ENCODE data around the gene SIX3. TPM values are rescaled to one million over a fixed set of nuclear protein-coding genes. Genes with fewer than 3 reads are reported as not detected.

Gene SIX3
- total RNA-seq, 2 donors from 2014 or later, result not detected

DNA sequence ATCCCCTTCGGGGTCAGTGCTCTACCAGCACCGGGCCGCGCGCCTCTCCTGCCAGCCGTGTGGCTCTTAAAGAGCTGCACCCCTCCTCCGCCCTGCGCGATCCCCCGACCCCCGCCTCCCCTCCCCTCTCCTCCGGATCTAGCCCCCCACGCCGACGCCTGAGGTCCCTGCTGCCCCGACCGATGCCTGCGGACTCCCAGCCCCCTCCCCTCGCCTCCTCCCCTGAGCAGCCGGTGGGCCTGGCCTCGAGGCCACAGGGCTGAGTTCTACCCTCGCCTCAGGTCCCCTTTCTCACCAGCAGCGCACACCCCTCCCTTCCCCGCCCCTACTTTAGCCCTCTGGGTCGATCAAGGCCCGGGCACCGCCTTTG is 5.8 kb upstream of the SIX3 start:
- Mint-ChIP-seq H3K9me3 (no peaks in the 10 kb centered on the region), H3K4me1 (peaks cover 6% of the 10 kb centered on the region), H3K27me3 (peaks cover 54% of the 10 kb centered on the region), H3K4me3 (no peak overlapping the region), H3K27ac (no peak overlapping the region), H3K36me3 (ENCODE audit: low read depth) (no peaks in the 10 kb centered on the region)
- no peak for ATAC-seq (replicated peaks)

DNA sequence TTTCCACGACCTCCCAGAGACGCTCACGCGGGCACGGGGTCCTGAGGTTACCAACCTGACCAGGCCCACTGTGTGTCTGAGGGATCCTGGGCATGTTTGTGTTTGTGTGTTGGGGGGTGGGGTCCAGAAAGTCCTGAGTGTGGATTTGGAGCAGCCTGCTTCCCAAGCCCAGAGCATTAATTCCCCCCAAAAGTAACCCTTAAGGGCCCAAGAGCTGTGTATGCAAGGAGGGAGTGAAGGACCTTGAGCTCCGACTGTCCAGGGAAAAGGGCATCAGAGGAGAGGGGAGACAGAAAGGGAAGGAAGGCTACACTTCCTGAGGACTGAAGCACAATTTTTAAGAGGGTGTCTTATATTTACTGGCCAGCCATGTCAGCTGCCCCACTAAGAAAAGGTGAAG is 5.2 kb upstream of the SIX3 start:
- no peak for ATAC-seq (replicated peaks)
- Mint-ChIP-seq H3K9me3 (no peaks in the 10 kb centered on the region), H3K27me3 (peaks cover 54% of the 10 kb centered on the region), H3K27ac (no peak overlapping the region), H3K36me3 (ENCODE audit: low read depth) (no peaks in the 10 kb centered on the region), H3K4me3 (peak overlapping the region; percentile 1), H3K4me1 (peaks cover 6% of the 10 kb centered on the region)

DNA sequence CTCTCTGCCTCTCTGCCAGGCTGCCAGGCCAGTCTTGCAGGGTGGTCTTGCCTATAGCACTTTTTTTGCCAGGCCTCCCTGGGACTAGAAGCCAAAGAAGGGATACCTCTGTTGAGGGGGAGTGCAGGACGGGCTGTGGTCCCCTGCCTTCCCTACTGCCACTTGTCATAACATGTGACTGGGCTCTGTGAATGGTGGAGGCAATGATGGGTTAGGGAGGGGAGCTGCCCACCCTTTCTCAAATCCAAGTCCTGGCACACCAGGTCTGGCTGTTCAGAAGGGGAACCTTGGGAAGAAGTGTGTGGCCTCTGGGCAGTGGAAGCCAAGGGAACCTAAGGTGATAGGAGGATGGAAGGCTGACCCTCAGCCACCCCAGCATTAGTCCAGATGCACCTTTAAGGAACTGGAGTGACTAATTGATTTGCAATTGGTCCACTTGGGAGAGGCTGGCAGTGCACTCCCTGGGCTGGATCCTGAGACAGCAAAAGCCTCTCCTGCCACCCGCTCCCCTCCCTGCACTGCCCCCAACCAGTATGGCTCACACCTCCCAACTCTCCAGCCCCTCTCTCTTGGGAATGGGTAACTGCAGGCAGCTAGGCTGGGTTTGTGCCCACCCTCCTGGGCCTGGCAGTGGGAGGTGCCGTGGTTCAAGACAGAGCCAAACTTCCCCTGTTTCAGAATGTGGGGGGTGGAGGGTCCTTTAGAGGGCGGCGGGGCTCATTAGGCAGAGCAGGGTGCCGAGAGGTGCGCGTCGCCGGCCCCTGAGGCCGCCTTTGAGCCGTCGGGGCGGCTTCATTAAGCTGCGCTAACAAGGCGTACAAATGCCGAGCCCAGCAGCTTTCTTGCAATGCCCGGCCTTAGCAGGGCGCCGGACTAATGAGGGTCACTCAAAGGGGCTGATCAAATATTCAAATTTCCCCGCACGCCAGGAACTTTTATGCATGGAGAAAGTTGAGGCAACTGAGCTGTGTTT is 4.5 kb upstream of the SIX3 start:
- H3K27me3 Mint-ChIP-seq, result peaks cover 56% of the 10 kb centered on the region
- H3K9me3 Mint-ChIP-seq, result no peaks in the 10 kb centered on the region
- H3K4me1 Mint-ChIP-seq, result peaks cover 12% of the 10 kb centered on the region
- no peak overlapping the region for H3K27ac Mint-ChIP-seq
- ATAC-seq (replicated peaks), result no peak
- peak overlapping the region; percentile 1 for H3K4me3 Mint-ChIP-seq
- no peaks in the 10 kb centered on the region for H3K36me3 Mint-ChIP-seq (ENCODE audit: low read depth)

DNA sequence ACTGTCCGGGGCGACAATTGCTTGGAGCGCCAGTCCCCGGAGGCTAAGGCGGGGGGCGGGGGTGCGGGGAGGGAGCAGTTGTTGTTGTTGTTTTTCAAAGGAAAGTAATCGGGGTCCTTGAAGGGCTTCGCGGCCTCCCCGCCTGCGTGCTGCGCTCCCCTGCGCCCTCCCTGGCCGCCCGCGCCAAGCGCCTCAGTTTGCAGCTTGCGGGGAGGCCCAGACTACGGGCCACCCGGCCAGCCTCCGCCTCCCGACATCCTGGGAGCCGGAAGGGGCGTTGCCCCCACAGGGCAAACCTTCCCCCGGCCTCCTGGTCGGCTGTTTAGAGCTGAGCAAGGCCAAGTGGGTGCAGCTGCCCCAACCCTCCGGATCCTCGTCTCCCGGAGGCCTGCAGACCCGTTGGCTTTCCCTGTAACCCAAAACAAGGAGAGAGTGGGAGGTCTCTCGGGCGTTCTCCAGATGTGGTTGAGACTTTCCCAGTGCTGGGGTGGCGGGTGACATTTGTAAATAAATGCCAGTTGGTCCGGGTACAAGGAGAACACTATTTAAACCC is 3.7 kb upstream of the SIX3 start:
- Mint-ChIP-seq H3K4me3 (peak overlapping the region; percentile 13), H3K9me3 (no peaks in the 10 kb centered on the region)

DNA sequence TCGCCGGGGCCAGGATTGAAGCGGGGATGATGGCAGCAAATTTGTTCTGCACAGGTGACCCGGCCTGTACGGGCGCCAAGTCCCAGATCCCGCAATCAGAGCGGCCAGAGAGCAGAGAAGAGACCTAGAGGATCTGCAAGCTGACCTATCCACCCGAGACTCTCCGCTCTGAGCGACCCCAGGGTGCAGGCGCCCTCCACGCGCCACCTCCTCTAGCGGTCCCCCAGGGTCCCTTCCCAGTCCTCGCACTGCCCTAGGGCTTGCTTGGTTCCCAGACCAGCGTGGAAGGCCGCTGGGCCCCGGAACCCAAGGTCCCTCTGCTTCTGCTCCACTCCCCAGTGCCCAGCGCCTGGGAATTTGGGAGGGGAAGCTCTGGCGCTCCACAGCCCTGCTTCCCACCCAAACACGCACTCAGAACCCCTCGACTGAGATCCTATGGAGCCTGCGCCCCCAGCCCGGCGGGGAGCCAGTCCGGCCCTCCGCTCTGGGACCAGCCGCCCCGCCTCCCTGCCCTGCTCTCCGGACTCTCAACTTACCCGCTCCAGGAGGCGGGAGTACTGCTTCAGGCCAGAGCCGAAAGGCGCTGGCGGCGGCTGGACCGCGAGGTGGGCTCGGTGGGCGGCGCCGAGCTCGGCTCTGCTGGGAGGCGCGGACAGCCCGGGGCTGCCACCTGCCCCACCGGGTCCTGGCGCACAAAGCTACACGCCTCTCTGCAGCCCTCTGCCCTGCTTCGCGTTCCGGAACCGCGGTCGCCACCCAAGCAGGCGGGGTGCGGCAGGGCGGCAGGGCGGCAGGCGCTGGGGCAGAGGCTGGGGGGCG is 3.0 kb upstream of the SIX3 start:
- Mint-ChIP-seq H3K36me3 (ENCODE audit: low read depth) (no peaks in the 10 kb centered on the region), H3K4me1 (peaks cover 17% of the 10 kb centered on the region), H3K27ac (no peak overlapping the region), H3K4me3 (peak overlapping the region; percentile 13), H3K9me3 (no peaks in the 10 kb centered on the region), H3K27me3 (peaks cover 49% of the 10 kb centered on the region)
- ATAC-seq (replicated peaks), result no peak

More for the DNA sequence above, 3.7 kb upstream of the SIX3 start:
- Mint-ChIP-seq H3K27ac (no peak overlapping the region), H3K27me3 (peaks cover 48% of the 10 kb centered on the region), H3K4me1 (peaks cover 12% of the 10 kb centered on the region), H3K36me3 (ENCODE audit: low read depth) (no peaks in the 10 kb centered on the region)
- no peak for ATAC-seq (replicated peaks)

DNA sequence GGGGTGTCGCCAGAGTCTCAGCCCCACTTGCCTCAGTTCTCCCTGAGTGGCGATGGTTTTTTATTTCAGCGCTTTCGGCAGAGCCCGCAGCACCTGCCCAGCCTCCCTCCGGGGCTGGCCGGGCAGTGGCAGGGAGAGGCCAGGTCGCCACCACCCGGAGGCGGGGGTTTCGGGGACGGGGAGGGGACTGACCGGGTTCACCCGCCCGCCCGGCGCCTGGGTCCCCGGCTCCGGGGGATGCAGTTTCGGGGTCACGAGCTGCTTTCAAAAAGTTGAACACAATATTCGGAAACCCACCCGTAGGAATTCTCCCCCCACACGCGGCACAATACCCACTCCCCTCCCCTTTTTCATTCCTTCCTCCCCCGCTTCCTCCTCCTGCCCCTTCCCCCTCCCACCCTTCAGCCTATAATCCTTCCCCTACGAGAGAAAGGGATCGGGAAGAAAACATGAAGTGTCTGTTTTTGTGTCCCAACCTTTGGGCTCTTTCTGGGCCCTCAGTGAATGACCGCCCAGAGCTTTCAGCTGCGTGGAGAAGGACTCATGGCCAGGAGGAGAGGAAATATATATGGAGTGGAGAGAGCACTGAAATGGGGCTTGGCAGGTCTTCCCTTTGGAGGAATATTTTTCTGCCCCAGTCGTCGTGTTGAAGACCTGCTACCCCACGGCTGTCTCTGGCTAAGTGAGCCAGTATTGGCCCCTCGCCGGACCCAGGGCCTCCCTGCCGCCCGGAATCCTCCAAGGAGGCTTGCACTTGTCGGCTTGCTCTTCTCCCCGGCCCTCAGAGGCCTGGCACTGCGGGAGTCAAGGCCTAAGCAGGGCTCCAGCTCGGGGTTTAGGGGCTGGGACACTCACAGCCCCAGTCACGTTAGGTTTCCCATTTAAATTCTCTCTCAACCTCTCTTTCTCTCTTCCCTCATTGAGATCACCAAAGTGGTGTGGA is 2.1 kb upstream of the SIX3 start:
- peaks cover 50% of the 10 kb centered on the region for H3K27me3 Mint-ChIP-seq
- peaks cover 12% of the 10 kb centered on the region for H3K4me1 Mint-ChIP-seq
- H3K4me3 Mint-ChIP-seq, result no peak overlapping the region
- H3K27ac Mint-ChIP-seq, result no peak overlapping the region
- no peaks in the 10 kb centered on the region for H3K36me3 Mint-ChIP-seq (ENCODE audit: low read depth)
- H3K9me3 Mint-ChIP-seq, result no peaks in the 10 kb centered on the region
- ATAC-seq (replicated peaks), result no peak

DNA sequence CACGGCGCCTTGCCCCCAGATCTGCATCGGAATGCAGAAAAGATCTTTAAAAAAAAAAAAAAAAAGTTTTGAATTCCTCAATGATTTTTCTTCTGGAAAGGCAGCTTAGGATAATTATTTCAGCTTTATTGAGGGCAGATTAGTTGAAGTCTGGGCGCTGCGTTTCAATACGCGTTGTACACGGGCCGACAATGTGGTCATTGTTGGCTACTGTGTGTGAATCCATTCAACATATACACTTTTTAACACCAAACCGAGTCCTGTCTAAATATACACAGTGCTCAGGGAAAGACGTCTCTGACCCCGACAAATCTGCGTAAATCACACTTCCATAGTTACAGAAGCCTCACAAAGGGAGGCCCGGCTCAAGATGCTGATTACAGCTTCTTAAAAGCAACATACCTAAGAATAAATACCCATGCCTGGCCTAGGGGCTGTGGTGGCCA is 1.4 kb upstream of the SIX3 start:
- H3K27ac Mint-ChIP-seq, result no peak overlapping the region
- ATAC-seq (replicated peaks), result no peak
- H3K4me1 Mint-ChIP-seq, result peaks cover 12% of the 10 kb centered on the region
- peaks cover 56% of the 10 kb centered on the region for H3K27me3 Mint-ChIP-seq
- no peak overlapping the region for H3K4me3 Mint-ChIP-seq
- no peaks in the 10 kb centered on the region for H3K9me3 Mint-ChIP-seq
- H3K36me3 Mint-ChIP-seq (ENCODE audit: low read depth), result no peaks in the 10 kb centered on the region

DNA sequence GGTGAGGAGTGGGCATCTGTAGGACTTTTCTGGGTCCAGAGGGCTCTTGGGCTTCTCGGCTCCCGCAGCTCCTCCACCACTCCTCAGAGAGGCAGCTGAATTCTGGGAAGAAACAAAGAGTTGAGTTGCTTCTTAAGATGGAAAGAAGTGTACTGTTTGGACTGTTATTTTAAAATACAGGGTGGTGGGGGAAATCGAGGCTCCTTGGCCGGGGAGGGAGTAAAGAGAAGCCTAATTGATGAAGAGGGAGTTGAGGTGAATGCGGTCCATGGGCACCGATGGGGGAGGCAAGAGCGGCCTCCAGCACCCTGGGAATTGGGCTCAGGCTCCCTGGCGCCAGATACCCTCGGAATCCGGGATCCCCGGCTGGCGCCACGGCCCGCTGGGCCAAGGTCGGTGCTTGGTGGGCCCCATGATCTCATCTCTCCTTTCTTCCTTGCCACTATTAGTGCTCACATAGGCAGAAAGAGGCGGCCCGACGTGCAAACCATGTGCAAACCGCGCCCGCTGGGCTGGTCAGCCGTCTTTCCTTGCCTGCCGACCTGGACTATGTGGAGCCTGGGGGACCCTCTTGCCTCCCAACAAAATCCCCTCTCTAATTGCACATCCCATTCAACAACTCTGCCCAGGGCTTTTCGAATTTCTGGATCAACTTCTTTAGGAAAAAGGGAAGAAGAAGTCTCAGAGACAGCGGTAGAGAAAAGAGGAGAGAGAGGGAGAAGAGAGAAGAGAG is 604 bp upstream of the SIX3 start:
- no peaks in the 10 kb centered on the region for H3K36me3 Mint-ChIP-seq (ENCODE audit: low read depth)
- H3K27ac Mint-ChIP-seq, result no peak overlapping the region
- H3K4me1 Mint-ChIP-seq, result peaks cover 12% of the 10 kb centered on the region
- ATAC-seq (replicated peaks), result no peak
- H3K9me3 Mint-ChIP-seq, result no peaks in the 10 kb centered on the region
- H3K27me3 Mint-ChIP-seq, result peaks cover 63% of the 10 kb centered on the region
- peak overlapping the region; percentile 73 for H3K4me3 Mint-ChIP-seq

DNA sequence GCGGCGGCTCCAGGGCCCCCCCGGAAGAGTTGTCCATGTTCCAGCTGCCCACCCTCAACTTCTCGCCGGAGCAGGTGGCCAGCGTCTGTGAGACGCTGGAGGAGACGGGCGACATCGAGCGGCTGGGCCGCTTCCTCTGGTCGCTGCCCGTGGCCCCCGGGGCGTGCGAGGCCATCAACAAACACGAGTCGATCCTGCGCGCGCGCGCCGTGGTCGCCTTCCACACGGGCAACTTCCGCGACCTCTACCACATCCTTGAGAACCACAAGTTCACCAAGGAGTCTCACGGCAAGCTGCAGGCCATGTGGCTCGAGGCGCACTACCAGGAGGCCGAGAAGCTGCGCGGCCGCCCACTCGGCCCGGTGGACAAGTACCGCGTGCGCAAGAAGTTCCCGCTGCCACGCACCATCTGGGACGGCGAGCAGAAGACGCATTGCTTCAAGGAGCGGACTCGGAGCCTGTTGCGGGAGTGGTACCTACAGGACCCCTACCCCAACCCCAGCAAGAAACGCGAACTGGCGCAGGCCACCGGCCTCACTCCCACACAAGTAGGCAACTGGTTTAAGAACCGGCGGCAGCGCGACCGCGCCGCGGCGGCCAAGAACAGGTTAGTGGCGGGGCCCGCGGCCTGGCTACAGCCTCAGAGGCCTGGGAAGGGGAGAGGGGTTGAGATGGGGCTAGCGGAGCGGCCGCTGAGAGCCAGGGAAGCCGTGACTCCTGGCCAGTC is 965 bp downstream of the SIX3 start:
- Mint-ChIP-seq H3K27ac (no peak overlapping the region), H3K27me3 (peaks cover 61% of the 10 kb centered on the region), H3K4me3 (peak overlapping the region; percentile 73), H3K4me1 (peaks cover 12% of the 10 kb centered on the region), H3K9me3 (no peaks in the 10 kb centered on the region), H3K36me3 (ENCODE audit: low read depth) (no peaks in the 10 kb centered on the region)
- no peak for ATAC-seq (replicated peaks)

DNA sequence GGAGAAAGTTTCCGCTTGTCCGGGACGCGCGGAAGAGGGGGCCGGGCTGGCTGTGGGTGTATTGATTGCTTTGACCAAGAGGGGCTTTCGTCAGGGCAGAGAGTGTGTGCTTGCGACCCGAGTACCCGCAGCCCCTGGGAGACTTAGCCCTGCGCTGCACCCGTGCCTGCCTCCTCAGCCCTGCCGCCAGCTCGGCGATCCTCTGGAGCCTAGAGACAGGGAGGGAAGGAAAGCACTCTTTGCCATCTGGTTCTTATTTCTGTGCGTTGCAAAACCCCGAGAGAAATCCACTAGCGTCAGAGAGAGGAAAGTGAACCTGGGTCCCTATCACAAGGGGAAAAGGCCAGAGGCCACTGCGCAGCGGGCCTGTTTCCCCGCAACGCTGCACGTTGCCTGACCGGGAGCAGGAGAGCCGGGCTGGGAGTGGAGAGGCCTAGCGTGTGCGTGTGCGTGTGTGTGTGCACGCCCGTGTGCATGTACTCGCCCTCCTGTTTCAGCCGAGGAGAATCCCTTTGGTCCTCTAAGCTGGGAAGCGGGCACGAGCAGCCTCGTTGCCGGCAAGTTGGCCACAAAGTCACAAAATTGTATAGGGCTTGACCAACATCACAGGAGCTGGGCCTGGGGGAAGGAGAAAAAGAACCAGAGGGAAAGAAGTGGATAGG is 1.7 kb downstream of the SIX3 start:
- Mint-ChIP-seq H3K4me1 (peaks cover 12% of the 10 kb centered on the region), H3K4me3 (peak overlapping the region; percentile 73), H3K27ac (no peak overlapping the region), H3K27me3 (peaks cover 68% of the 10 kb centered on the region), H3K36me3 (ENCODE audit: low read depth) (no peaks in the 10 kb centered on the region), H3K9me3 (no peaks in the 10 kb centered on the region)
- no peak for ATAC-seq (replicated peaks)

DNA sequence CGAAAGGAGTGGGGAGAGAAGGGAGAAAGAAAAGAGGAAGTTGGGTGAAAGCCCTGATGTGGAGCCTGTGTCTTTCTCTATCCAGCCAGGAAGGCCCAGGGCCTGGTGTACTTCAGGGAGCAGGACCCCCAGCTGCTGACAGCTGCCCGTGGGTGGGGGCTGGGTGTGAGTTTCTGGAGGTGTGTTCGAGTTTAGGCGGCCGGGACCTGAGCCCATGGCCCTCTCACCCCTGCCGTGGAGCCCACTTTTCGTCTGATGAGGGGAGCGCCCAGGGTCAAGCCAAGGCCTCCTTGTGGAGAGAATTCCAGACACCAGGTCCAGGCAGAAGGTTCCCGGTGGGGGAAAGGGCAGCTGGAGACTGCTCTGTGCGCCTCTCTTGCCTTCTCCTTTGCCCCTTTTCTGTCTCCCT is 2.2 kb downstream of the SIX3 start:
- Mint-ChIP-seq H3K4me1 (peaks cover 12% of the 10 kb centered on the region), H3K36me3 (ENCODE audit: low read depth) (no peaks in the 10 kb centered on the region), H3K27me3 (peaks cover 71% of the 10 kb centered on the region), H3K9me3 (no peaks in the 10 kb centered on the region), H3K4me3 (peak overlapping the region; percentile 73), H3K27ac (no peak overlapping the region)
- ATAC-seq (replicated peaks), result no peak

DNA sequence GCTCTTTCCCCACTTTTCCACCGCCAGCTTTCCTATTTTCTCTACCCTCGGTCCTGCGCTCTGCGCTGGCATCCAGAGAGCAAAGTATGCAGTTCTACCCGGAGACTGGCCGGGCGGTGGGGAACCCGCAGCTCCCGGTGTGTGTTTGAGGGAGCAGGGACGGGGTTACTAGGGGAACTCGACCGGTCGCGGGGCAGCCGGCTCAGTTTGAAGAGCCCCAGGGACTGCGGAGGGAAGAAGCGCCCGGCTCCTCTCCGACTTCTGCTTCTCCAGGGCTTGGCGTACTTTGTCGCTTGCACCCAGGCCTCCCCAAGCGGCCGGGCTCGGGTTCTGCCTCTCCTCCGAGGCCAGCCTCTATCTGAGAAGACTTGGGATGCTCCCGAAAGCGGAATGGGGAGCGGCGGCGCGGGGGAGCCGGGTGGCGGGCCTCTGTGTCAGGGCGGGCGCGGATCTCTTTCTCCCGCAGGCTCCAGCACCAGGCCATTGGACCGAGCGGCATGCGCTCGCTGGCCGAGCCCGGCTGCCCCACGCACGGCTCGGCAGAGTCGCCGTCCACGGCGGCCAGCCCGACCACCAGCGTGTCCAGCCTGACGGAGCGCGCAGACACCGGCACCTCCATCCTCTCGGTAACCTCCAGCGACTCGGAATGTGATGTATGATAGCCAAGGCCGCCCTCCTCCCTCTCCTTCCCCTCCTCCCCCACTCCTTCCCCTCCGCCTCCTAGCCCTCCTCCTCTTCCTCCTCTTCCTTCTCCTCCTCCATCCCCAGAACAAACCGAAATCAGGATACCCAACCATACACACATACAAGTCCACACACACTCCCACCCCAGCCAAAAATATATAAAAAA is 2.8 kb downstream of the SIX3 start:
- ATAC-seq (replicated peaks), result no peak
- Mint-ChIP-seq H3K4me1 (peaks cover 15% of the 10 kb centered on the region), H3K27me3 (peaks cover 77% of the 10 kb centered on the region), H3K36me3 (ENCODE audit: low read depth) (no peaks in the 10 kb centered on the region), H3K9me3 (no peaks in the 10 kb centered on the region), H3K4me3 (peak overlapping the region; percentile 73), H3K27ac (no peak overlapping the region)
